GM18502 (cell line): ENCODE results near the gene NEK9.
"Not testable (repeated sequence)": the region's sequence is repeated elsewhere in the genome, so short reads cannot be mapped to it uniquely, and the experiment has no call there.

Experiments used
- ATAC-seq: cut with Tn5 transposase; IDR thresholded peaks from one replicate; pipeline ENCODE4 v1.9.1; 2021; ENCODE audit warnings: mild to moderate bottlenecking; ENCODE audit not compliant: unreplicated experiment, poor library complexity

Gene NEK9

DNA sequence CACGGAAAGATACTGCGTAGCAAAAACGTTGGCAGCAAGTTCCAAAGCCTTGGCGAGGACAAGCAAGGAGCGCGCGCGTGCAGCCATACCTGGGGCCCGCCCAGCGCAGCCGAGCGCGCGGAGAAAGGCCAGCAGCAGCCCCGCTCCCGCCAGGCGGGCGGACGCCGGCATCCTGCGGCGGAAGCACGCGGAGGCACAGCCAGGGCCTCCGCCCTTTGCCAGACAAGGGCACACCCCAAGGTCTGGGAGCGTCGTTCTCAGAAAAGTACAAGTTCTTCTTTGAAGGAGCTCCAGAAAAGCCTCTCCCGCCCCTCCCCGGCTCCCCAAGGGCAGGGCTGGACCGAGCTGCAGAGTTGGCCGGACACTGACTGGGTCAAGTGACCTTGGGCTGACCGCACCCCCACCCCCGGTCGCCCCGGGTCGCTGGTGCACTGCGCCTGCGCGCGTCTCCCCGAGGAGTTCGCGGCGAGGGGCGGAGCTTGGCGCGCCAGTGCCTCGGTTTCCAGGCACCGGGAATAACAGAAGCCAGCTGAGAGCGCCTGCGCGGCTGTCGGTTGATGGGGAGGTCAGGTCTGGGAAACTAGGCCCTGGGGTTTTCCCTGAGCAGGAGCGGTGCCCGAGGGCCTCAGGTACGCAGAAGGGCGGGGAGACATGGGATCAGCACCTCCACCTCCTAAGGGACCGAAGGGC lies 57.6 kb downstream of the NEK9 start, which contains the start of gene ZC2HC1C:
Gene ZC2HC1C, plus strand, starts transcription at position 521 of the 690 bp plus-strand sequence. CDS start 933 bp downstream, outside the sequence.
- ATAC-seq: peak; percentile 75

- ATAC-seq: no peak
Observed at GRCh38 chr14:75068294-75069120, 58.3 kb downstream of the NEK9 start.

- not testable (repeated sequence) for ATAC-seq
Observed at GRCh38 chr14:75067765-75068164, 59.1 kb downstream of the NEK9 start.

DNA sequence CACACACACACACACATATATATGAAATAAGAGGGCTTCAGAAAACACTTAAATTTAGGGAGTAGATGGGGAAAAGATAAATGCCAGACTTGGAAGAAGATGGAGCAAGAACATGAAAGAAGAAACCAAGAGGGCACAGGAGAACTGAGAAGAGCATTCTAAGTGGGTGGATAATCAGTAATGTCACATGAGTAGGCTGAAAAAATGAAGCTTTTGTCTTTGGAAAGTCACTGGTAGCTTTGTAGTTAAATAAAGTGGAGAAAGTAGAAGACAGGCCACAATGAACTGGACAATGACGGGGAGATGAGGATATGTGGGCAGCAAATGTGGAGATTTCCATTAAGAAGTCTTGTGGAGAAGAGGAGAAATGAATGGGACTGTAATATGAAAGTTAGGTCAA lies 59.6 kb downstream of the NEK9 start:
- ATAC-seq: no peak

DNA sequence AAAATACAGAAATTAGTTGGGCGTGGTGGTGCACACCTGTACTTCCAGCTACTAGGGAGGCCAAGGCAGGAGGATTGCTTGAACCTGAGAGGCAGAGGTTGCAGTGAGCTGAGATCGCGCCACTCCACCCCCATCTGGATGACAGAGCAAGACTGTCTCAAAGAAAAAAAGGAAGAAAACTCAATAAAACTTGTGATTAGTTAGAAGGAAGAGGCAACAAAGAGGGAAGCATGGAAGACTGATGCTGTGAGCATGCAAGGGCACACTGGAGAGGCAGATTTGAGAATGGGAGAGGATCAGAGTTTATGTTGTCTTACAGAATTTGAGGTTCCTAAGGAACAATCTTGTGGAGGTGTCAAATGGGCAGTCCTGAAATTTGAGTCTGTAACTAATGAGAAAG lies 60.2 kb downstream of the NEK9 start:
- no peak for ATAC-seq

- ATAC-seq: peak; percentile 5
Observed at GRCh38 chr14:75064205-75064567, 62.7 kb downstream of the NEK9 start.

- ATAC-seq: peak; percentile 95
Observed at GRCh38 chr14:75063491-75064204, 63.2 kb downstream of the NEK9 start, which contains the start of gene ACYP1. Gene ACYP1 (minus strand): TSS chr14:75064024. CDS start chr14:75063553, 471 bp downstream.

DNA sequence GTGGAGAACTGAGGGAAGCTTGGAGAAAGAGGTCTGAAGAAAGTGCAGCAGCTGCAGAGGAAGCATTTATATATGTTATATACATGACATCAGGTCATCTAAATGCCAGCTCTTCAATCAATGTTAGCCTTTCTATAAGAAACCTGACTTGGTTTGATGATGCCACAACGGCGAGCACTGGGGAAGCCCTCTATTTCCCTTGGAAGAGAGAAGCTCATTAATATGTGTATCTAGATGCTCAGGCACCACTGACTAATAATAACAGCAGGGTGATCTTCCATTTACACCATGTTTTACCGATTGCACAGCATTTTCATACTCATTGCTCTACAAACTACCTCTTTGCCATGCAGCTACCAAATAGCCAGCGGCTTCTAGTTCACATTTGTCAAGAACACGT lies 63.8 kb downstream of the NEK9 start:
- no peak for ATAC-seq

- no peak for ATAC-seq
Observed at GRCh38 chr14:75060420-75060819, 66.4 kb downstream of the NEK9 start.

- ATAC-seq: no peak
Observed at GRCh38 chr14:75059642-75060041, 67.2 kb downstream of the NEK9 start.

GRCh38 chr14:75054421-75054820 lies 72.4 kb downstream of the NEK9 start:
- ATAC-seq: no peak

DNA sequence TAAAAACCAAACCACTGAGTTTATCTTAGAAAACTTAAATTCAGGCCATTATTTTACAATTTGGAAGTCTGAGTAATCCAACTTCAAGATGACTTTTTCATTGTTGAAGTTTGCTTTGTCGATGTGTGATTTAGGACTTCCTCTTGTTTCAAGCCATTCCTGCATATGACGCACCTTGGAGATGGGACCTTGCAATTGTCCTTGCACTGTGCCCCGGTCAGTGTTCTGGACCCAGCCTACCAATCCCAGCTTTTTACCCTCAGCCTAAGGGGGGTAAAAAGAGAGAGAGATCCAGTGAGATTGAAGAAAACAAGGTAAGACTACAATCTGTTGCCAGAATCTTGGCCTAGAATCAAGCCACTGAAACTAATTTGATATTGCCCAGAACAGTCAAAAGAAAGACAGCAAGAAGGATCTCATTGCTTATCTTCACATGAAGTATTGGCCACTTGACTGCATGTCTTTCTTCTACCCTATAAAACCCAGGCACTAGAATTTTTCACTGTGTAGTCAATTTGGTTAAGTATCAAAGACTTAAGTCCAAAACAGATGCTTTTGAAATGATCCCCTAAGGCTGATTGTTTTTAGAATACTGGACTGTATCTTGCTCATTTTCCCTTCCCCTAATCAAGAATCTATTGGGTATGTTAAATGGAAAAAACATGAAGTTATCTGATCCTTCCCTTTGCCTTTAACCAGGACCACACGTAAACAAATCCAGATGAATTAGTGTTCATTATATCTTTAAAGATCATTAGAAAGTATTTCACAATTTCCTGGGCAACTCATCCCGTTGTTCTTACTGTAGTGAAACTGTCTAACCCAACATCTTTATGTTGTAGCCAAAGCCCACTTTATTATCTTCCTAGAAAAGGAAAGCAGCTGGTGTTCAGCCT lies 73.2 kb downstream of the NEK9 start:
- ATAC-seq: no peak

- ATAC-seq: no peak
Observed at GRCh38 chr14:75051556-75051899, 75.3 kb downstream of the NEK9 start.

DNA sequence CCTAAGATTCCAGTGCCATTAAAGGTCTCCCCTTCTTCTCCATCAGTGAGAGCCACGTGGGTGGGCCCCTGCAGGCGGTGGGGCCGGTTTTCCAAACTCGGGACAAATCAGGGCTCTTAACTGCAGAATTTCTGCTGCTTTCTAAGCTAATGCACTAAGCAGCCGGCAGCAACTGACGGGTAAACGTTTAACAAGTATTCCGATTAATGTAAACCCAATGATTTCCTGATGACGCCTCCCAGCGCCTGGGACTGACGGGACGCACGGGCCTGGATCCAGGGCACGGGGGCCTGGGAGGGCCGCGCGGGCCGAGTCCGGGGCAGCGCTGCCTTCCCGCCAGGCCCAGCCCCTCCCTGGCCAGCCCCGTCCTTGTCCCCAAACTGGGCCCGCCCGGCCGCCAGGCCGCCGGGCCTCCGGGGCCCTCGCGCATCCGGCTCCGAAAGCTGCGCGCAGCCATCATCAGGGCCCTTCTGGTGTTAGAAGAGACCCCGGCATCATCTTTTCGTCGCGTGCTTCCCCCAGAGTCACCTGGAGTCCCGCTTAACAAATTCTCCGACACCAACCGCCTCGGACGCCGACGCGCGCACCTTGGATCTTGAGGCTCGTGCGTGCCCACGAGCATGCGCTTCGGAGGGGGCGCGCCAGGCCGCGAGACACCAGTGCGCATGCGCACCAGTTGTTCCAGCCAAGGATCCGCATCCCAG lies 75.8 kb downstream of the NEK9 start, which contains the start of gene MLH3:
Gene MLH3, minus strand, starts transcription at position 616 of the 704 bp plus-strand sequence. CDS start 1,812 bp downstream, outside the sequence.
- peak; percentile 75 for ATAC-seq

DNA sequence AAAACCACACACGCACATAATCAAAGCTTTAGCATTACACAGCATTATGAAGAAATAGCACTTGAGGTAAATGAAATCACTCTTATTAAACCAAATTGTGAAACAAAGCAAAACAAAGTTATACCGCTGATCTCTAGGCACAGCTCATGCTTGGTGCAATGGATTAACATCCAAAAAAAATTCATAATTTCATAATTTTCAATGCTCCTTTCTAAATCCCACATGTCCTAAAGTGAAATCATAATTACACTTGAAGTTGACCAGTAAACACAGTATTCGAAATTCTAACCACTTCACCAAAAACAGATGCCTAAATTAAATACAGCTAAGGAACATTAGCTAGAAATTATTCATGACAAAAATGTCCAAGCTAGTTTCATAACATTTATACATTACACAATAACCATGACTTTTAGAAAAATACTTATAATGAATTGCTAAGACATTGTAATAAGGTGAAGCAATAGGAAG lies 77.1 kb downstream of the NEK9 start:
- ATAC-seq: no peak

GRCh38 chr14:75049136-75049535 lies 77.7 kb downstream of the NEK9 start:
- no peak for ATAC-seq

- no peak for ATAC-seq
Observed at GRCh38 chr14:75048101-75048500, 78.7 kb downstream of the NEK9 start.

DNA sequence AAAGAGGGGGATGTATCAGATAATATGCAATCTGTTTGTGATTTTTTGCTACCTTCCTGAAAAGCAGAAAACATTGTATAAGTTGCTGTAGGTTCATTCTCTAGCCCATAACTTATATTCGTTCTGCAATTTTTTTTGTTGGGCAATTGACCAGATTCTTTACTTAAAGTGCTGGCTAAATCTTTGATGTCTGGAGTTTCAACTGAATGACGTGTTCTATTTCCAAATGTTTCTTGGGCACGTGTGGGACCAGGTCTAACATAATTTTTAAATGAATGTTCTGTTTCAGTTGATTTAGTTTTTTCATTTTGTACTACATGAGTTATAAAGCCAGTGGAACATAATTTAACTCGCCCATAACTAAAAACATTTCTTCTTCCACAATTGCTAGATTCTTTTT lies 79.3 kb downstream of the NEK9 start:
- no peak for ATAC-seq

DNA sequence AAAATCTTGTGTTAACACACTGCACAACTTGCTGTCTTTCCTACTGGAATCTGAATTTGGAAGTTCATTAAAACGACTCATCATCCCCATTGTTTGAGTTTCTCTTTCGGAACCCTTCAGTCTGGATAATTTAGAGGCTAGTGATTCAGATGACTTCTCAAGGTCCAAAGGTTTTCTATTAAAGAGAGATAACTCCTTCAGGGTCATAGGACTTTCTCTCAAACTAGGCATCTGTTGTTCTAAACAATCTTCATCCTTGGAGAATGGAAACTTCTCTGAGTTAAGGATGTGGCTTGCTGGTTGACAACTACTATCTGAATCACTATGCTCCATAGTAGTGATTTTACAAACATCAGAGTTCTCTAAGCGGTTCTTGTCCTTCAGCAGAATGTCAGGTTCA lies 79.9 kb downstream of the NEK9 start:
- no peak for ATAC-seq
